NCI-H187 treated with DMSO at 0.1 percent for 48 hours (cell line): ENCODE measurements around the gene LRRC15.

Experiments
- DNase-seq: peaks from one replicate; lab custom pipeline; 2025; lab: John Stamatoyannopoulos, UW

LRRC15 gene

DNA sequence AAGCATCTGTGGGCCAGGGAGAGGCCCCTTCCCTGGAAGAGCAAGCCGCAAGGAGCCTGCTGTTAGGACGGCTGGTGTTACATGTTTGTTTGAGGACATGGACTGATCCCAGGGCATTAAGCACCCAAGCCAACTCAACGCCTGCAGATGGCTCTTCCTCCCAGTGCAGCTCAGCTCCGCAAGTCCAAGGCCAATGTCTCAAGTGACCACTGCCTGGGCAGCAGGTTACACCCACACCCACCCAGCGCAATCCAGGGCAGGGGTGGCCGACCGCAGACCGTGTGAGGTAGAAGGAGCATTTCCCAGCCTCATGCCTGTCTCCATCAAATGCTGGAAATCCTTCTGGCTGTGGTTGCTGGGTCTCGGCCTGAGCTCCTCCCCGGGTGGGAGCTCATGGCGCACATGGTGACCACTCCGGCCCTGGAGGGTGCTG, 15.0 kb upstream of the LRRC15 start:
- no peak for DNase-seq

DNA sequence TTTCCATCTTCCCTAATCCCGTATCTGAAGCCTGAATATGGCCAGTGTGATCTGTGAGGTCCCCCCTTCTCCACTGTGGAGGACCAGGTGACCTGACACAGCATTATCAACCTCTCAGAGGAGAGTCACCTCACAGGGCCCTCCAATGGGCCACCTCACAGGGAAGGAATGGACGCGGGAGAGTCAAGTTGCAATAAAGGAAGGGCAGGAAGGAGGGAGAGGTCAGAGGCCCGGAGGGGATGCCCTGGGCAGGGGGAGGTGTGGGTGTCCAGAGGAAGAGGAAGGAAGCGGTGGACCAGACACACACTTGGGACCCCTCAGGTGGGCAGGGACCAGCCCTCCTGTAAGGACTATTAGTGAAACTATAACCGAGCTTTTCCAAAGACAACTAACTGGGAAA, 14.6 kb upstream of the LRRC15 start:
- no peak for DNase-seq

DNA sequence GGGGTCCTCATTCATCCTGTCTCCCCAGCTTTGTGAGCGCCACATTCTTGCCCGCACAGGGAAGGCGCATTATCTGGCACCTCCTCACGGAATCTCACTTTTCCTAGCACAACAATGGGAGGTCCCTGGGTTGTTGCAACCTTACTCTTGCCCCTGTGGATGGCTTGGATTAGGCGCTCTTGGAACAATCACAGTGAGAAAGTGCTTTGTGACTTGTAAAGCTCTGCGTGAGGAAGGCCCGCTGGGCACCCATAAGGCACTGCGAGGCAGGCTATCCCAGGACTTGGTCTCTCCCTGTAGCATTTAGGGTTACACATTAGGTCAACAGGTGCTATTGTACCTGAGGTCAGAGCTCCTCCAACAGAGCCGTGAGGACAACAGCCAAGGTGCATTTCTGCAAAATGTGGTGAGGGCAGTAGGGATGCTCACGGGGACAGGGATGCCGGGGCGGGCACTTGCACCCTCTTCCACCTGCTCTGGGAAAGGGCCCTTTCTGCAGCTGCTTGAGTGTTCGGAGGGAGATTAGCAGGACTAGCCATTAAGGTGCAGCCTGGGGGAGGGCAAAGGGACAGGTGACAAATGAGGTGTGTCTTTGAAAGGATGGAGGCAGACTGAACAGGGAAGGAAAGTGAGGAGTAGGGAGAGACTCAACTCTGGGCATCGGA, 13.9 kb upstream of the LRRC15 start:
- no peak for DNase-seq

DNA sequence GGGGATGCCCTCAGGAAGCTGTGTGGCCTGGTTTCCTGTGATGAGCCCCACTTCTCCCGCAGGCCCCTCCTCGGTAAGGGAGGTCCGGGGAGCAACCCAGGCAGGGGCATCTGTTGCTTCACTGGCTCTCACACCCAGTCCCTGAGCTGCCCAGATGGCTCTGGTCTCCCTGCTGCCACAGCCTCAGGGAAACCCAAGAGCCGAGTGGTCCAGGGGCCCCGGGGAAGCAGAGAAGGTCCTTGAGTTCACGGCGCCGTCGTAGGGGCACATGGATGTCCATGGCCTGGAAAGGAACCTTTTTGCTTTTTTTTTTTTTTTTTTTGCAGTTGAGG, 13.3 kb upstream of the LRRC15 start:
- no peak for DNase-seq

DNA sequence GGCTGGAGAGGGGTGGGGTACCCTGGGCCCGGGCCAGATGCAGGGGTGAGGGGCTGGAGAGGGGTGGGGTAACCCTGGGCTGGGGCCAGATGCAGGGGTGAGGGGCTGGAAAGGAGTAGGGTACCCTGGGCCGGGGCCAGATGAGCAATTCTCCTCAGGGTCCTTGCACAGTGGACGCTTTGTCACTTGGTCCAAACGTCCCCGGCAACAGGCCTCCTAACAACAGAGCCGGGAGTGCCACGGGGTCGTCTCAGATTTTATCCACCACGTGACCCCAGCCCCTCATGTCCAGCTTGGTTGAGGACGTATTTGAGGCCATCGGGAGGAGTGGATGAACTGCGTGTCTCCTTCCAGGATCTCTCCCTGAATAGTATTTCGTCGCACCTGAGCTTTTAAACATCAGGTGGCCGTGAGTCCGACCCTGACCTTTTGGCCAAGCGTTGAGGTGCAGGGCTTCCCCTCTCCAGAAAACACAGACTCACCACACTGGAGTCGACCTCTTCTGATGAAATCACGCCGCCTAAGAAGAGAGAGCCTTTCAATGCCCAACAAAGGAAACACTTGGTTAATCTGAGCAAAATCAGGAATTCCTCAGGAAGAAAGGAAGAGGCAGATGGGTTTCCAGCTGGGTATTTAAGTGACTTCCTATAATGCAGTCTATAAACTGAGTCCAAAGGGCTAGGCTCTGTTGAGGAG, 12.8 kb upstream of the LRRC15 start:
- no peak for DNase-seq

DNA sequence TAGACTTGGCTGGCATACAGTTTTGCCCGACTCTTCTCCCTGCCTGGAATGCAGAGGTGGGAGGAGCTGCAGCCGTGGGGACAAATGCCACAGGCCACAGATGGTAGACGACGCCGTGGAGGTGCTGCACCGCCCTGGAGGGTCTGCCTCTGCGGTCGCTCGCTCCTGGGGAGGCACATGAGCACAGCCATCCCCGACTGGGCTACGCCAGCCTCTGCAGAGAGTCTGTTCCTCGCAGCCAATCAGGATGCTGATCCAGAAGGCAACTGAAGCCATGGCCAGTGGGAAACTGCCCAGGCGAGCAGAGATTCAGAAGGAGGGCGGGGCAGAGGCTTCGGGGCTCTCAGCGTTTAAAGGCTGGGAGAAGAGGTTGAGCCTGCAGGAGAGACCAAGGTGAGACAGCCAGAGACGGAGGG, 11.9 kb upstream of the LRRC15 start:
- DNase-seq = no peak

DNA sequence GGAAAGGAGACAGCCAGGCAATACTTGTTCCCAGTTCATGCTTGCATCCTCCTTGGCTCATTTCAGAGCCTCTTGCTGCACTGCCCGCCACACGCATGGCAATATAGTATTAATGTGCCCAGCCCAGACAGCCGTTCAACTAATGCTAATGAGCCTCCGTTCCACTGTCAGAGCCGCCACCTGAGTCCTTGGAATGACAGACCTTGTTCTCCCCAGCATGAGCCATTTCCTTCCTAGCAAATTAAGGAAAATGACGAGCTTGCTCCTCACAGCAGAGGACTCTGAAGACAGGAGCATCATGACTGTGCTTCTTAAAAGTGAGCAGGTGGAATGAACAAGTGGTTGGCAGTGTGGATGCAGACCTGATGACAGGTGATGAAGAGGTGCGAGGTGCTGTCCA, 10.8 kb upstream of the LRRC15 start:
- DNase-seq = no peak

DNA sequence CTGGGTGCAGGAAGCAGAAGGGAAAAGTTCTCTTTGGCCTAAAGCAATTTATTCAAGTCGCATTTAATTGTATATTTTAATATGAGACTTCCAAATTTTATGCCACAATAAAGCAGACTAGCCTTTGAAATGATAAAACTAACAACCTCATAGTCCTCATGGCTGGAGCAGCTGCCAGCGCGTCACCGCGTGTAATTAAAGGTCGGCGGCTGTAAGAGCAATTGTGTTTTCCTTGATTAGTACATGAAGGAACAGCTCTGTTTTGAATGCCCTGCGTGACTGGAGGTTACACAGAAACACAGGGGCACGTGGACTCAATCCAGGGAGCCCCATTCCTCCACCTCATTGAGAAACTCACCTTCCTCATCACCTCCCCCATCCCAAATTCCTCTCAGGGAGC, 10.1 kb upstream of the LRRC15 start:
- DNase-seq = no peak

DNA sequence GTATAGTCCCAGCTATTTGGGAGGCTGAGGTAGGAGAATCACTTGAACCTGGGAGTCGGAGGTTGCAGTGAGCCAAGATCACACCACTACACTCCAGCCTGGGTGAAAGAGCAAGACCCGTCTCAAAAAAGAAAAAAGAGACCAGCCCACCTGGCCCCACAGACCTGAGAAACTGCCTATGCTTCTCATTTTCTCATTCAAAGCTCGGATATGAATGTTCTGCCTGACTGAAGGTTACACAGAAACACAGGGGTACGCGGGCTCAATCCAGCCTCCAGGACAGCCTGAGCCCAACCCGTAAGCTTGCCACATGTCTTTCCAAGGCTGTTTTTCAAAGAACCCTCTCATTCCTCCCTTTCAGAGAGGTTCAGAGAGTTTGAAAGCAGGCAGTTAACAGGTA, 9.7 kb upstream of the LRRC15 start:
- DNase-seq = no peak

DNA sequence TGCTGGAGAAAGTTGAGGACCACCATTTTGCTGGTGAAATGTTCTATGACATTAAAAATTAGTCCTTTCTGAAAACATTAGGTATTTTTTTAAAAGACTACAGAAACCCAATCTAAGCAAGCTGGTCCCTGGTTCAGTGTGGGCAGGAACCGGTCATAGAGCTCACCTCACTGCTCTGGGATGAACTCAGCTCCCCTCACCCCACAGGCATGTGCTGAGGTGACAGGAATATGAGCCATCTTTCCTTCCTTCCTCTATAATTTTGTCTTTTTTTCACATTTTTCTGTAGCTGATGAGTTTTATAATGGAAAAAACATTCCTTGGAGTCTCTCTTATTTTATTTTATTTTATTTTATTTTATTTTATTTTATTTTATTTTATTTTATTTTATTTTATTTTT, 8.2 kb upstream of the LRRC15 start:
- no peak for DNase-seq

DNA sequence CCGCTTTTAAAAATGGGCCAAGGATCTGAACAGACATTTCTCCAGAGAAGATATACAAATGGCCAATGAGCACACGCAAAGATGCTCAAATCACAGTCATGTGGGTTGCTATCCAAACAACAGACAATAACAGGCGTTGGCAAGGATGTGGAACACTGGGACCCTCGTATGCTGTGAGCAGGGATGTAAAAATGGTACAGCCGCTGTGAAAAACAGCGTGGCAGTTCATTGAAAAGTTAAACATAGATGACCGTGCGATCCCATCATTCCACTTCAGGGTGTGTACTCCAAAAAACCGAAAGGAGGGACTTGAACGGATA, 6.7 kb upstream of the LRRC15 start:
- DNase-seq = no peak

DNA sequence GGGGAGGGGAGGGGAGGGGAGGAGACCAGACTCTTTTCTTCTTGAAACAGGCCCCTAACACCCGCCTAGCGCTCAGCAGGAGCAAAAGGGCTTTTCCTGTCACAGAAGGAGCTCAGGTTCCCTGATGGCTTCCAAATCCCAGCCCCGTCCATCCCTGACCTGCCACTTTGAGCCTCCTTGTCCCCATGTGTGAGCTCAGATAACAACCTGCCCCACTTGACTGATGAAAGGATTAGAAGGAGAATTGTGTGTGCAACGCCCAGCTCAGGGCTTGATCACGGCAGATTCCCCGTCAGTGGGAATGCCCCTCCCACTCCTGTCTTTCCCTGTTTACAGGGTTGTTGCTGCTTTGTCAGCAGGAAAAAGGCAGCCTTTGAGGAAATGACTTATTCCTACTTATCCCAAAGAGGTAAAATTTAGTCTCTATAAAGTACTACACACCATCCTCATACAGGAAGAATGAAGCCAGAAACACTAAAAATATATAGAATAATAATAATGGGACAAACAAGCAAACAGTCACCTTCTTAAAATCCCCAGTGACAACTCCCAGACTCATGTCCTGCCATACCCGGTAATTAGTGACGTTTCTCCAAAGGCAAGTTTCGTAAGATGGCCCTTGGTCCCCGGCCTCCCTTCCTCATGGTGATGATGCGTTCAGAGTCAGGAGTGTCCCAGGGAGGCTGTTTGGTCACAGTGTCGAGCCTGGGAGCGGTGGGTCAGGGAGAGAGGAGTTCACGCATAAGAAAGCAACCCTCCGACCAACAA, 6.1 kb upstream of the LRRC15 start:
- DNase-seq = peak; percentile 53

DNA sequence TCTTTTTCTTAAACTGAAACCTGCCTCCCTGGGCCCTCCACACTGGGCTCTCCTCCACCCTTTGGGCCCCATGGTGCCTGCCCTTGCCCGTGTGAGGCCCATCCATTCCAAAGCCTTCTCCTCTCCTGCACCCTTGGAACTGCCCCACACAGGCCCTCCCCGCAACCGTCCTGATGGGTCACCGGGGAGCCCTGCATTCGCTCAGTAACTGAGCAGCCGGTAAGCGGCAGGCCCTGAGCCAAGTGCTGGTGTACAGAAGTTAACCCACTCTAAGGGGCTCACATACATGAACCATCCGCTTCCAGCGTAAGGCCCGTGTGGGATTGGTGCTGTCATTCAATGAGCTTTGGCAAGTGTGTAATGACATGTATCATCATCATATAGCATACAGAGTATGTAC, 5.4 kb upstream of the LRRC15 start:
- DNase-seq = no peak

DNA sequence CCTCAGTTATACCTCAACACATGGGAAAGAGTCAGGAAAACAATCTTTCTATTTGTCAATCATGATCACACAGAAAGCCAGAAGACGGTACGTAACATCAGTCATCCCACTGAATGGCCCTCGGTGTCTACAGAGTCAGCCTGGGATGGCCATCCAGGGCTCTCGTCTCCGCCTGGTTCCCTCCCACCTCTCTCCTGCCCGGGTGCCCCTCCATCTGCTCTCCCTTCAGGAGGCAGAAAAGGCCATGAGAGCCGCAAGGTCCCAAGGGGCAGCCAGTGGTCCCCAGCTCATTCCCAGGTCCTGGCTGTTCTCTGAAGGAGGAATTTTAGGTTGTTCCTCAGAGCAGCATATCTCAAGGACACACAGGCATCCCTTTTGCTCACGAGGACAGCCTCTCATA, 4.4 kb upstream of the LRRC15 start:
- DNase-seq = no peak

DNA sequence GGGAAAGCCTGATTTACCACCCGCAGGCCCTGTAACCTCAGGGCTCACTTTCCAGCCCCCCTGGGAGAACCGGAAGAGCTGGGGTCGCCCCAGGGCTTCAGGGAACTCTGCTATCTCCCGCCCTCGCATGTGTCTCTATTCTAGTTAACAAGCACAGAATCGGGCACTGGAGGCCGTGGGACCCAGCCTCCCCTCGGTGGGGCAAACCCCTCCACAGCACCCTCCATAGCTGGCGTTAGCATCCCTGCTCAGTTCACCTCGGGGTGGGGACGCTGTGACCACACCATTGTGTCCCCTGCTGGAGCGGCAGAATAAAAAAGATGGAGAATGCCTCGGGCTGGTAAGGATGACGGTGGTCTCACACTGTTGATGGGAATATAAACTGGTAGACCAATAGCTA, 3.5 kb upstream of the LRRC15 start:
- no peak for DNase-seq

DNA sequence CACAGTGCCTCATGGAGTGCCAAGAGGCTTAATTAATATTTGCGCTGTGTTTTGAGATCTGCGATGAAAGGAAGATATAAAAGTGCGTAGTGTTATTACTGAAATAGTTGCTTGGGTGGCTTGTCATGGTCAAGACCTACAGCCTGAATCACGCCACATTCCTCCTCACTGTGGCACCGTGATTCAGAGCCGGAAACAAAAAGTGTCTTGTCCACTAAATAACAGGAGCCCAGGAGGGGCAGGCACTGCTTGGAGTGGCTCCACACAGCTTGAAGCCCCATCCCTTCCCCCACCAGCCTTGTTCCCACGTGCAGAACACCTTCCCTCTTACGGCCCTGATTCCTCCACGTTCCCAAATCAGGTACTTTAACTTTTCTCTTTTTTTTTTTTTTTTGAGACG, 1.2 kb upstream of the LRRC15 start:
- DNase-seq = no peak

DNA sequence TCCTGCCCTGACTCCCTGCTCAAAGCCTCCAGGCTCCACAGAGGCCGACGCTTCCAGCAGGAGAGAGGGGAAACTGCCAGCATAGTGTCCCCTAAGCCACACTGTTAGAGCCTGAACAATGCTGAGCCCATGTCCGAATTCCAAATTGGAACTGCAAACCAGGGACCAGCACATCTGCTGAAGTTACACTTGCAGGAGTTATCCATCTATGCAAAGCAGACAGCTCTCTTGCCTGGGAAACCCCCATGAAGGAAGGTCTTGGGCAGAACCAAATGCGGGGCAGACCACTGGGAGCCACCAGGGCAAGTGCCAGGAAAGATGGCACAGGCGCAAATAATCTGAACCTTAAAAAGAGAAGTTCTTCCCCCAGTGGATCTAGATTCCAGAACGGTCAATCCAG, 625 bp downstream of the LRRC15 start:
- DNase-seq = no peak

DNA sequence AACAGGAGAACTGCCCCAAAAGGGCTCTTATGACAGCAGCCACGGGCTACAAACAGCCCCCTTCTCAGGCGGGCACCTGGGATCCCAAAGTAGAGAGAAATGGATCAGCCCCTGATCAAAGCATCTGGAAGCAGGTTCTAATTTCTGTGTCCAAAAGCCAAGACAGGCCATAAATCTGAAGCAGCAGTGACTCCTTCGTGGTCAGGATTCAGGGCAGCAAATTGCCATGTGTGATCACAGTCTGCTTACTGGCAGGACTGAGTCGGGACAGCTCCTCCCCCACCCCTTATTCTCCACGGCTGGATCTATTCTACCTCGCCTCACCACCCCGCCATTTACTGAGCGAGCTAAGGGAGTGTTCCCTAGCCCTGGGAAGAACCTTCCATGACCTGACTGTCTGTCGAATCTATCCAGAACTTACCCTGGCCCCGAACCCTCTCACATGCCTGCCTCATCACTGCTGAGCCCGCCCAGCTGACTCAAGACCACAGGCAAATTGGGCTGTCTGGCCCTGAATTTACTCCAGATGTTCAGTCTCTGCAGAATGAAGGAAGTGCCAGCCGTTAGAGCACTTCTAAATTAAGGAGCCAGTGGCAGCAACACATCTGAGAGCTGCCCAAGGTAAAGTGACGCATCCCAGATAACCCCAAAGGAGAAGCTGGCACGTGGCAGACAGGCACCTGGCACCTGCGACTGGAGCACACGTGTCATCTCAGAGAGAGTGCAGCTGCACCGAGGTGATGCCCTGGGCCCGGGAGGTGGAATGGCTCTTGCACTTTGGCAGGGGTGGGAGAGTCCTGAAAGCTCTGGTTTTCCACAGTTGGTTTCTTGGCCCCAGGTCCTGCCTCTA, 1.3 kb downstream of the LRRC15 start:
- no peak for DNase-seq

DNA sequence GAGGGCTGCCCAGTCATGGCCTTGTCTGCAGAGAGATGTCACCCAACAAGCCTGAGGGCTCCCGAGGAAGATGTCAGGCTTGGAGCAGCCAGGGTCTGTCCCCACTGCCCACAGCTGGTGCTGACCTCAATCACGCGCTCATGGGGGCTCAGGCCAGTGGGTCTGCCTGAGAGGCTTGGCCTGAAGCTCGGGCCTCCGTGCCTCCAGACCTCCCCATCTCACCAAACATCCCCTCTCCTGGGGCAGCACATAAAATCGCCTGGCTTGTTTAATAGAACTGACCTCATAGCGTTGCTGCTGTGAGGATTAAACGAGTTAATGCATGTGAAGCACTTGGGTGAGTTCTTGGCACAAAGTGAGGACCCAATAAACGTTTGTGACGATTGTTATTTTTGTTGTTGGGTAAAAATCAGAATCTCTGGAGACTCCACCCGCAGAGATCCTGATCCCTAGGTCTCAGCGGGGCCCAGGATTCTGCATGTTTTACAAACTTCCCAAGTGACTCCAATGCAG, 3.5 kb downstream of the LRRC15 start:
- no peak for DNase-seq

DNA sequence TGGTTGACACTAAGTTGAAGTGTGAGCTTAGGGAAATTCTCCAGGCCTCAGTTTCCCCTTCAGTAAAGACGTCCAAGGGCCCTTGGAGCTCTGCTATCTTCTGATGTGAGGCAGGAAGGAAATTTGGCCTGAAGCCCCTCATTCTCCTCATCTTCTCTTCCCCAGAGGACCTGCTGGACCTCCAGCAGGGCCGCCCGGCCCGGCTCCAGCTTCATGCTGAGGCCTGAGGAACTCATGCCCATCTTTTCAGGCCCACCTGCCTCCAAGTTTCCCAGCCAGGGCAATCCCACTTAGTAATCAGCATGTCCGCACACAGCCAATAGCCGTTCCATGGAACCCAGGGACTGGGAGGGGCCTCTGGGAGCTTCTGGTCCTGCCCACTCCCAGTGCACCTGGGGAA, 4.0 kb downstream of the LRRC15 start:
- DNase-seq = no peak

DNA sequence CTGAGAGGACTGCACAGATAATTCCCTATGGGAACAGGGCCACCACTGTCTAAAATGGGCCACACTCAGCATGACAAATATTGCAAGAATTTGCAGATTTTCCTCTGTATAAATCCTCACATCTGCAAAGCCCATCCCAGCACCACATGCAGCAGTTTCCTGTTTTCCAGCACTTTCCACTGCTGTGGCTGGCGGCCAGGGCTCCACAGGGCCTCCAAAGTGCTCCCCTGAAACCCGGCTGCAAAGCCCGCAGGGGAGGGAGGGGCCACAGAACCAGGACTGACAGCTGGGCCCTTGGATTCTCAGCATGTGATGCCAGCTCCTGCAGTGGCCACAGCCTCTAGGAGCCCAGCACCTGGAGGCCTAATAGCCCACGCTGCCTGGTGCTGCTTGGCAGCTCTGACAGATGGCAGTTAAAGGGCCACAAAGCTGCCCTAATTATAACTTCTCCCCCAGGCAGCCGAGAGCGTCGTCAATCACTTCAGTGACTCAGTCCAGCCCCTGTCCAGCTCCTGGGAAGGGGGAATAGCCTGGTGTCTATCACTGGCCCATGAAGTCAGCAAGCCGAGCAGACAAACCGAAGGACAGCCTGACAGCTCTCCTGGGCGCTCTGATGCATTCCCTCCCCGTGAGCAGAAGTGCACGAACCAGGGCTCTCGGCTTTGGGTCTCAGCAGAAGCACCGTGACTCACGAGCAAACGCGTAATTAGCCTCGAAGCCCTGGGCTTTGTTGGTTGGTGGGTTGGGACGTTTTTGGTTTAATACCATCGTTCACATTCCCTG, 4.7 kb downstream of the LRRC15 start:
- no peak for DNase-seq

DNA sequence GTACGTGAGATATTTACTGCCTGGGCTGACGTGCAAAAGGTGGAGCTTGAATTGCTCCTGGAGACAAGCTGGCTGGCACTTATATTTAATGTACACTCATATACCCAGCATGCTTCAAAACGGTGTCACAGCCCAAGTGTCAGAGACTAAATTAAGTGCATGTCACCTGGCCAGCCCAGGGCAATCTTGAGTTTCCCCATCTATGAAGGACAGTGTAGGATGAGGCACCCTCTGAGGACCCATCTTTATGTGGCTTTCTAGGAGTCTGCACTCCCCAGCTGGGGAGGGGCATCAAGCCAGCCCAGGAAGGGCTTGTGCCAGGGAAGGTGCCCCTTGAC, 5.3 kb downstream of the LRRC15 start:
- no peak for DNase-seq
